ENCODE results near the gene DBNL.

The DBNL gene

GRCh38 chr7:44072364-44073231 lies 28.1 kb downstream of the DBNL start:
- DNase-seq = peak; percentile 48
- in situ Hi-C loops (cut with MboI; ENCODE audit: low pct_unique_long_range_greater_than_20kb, low sequenced_read_pairs) = no loop called here

GRCh38 chr7:44073664-44074348 lies 29.3 kb downstream of the DBNL start:
- in situ Hi-C loops (cut with MboI; ENCODE audit: low pct_unique_long_range_greater_than_20kb, low sequenced_read_pairs) = no loop called here
- peak; percentile 61 for DNase-seq

- DNase-seq = no peak
- in situ Hi-C loops (cut with MboI; ENCODE audit: low pct_unique_long_range_greater_than_20kb, low sequenced_read_pairs) = no loop called here
Measured at GRCh38 chr7:44074349-44074695, 29.8 kb downstream of the DBNL start.

GRCh38 chr7:44075296-44076075 lies 31.0 kb downstream of the DBNL start:
- no peak for DNase-seq
- in situ Hi-C loops (cut with MboI; ENCODE audit: low pct_unique_long_range_greater_than_20kb, low sequenced_read_pairs) = no loop called here

GRCh38 chr7:44076101-44076895 lies 31.8 kb downstream of the DBNL start:
- in situ Hi-C loops (cut with MboI; ENCODE audit: low pct_unique_long_range_greater_than_20kb, low sequenced_read_pairs) = no loop called here
- DNase-seq = no peak

GRCh38 chr7:44077061-44077460 lies 32.6 kb downstream of the DBNL start:
- in situ Hi-C loops (cut with MboI; ENCODE audit: low pct_unique_long_range_greater_than_20kb, low sequenced_read_pairs) = no loop called here
- DNase-seq = no peak

GRCh38 chr7:44077681-44078091 lies 33.2 kb downstream of the DBNL start:
- in situ Hi-C loops (cut with MboI; ENCODE audit: low pct_unique_long_range_greater_than_20kb, low sequenced_read_pairs) = no loop called here
- no peak for DNase-seq

GRCh38 chr7:44078521-44078920 lies 34.0 kb downstream of the DBNL start:
- DNase-seq = no peak
- in situ Hi-C loops (cut with MboI; ENCODE audit: low pct_unique_long_range_greater_than_20kb, low sequenced_read_pairs) = no loop called here

- in situ Hi-C loops (cut with MboI; ENCODE audit: low pct_unique_long_range_greater_than_20kb, low sequenced_read_pairs) = no loop called here
- no peak for DNase-seq
Measured at GRCh38 chr7:44079331-44080021, 35.0 kb downstream of the DBNL start.

GRCh38 chr7:44080118-44080517 lies 35.6 kb downstream of the DBNL start:
- no peak for DNase-seq
- in situ Hi-C loops (cut with MboI; ENCODE audit: low pct_unique_long_range_greater_than_20kb, low sequenced_read_pairs) = no loop called here

- no peak for DNase-seq
- in situ Hi-C loops (cut with MboI; ENCODE audit: low pct_unique_long_range_greater_than_20kb, low sequenced_read_pairs) = no loop called here
Measured at GRCh38 chr7:44080686-44081265, 36.3 kb downstream of the DBNL start.

- no peak for DNase-seq
- in situ Hi-C loops (cut with MboI; ENCODE audit: low pct_unique_long_range_greater_than_20kb, low sequenced_read_pairs) = no loop called here
Measured at GRCh38 chr7:44081266-44081748, 36.8 kb downstream of the DBNL start.

- in situ Hi-C loops (cut with MboI; ENCODE audit: low pct_unique_long_range_greater_than_20kb, low sequenced_read_pairs) = no loop called here
- peak; percentile 99 for DNase-seq
Measured at GRCh38 chr7:44082541-44083207, 38.2 kb downstream of the DBNL start.

- in situ Hi-C loops (cut with MboI; ENCODE audit: low pct_unique_long_range_greater_than_20kb, low sequenced_read_pairs) = no loop called here
Measured at GRCh38 chr7:44083796-44084195, 39.3 kb downstream of the DBNL start.

GRCh38 chr7:44084701-44085100 lies 40.2 kb downstream of the DBNL start:
- in situ Hi-C loops (cut with MboI; ENCODE audit: low pct_unique_long_range_greater_than_20kb, low sequenced_read_pairs) = no loop called here
- DNase-seq = no peak

More at GRCh38 chr7:44083796-44084195, 39.3 kb downstream of the DBNL start:
- DNase-seq = no peak

- in situ Hi-C loops (cut with MboI; ENCODE audit: low pct_unique_long_range_greater_than_20kb, low sequenced_read_pairs) = no loop called here
- no peak for DNase-seq
Measured at GRCh38 chr7:44085546-44085945, 41.0 kb downstream of the DBNL start.

- DNase-seq = no peak
- in situ Hi-C loops (cut with MboI; ENCODE audit: low pct_unique_long_range_greater_than_20kb, low sequenced_read_pairs) = no loop called here
Measured at GRCh38 chr7:44086627-44087026, 42.1 kb downstream of the DBNL start.
